NK-92 treated with Interleukin-12 subunit alpha and Interleukin-12 subunit beta, amount 100 ng/mL, for 24 hours (cell line): Measurements from ENCODE around the gene CD79B.

Source experiments
- DNase-seq: peaks from one replicate; lab custom pipeline; 2025; lab: John Stamatoyannopoulos, UW

Gene CD79B

GRCh38 chr17:63931981-63932561 is at the start of gene CD79B:
TSS of gene CD79B (minus strand) at chr17:63932331. CDS start at chr17:63932261, 70 bp downstream.
- DNase-seq: no peak

GRCh38 chr17:63978272-63979200 is 46.4 kb upstream of the CD79B start:
- no peak for DNase-seq

GRCh38 chr17:63976702-63977101 is 44.6 kb upstream of the CD79B start:
- no peak for DNase-seq

- DNase-seq: no peak
Observed at GRCh38 chr17:63975541-63976092, 43.5 kb upstream of the CD79B start.

GRCh38 chr17:63974594-63975192 is 42.6 kb upstream of the CD79B start:
- no peak for DNase-seq

- no peak for DNase-seq
Observed at GRCh38 chr17:63973930-63974593, 41.9 kb upstream of the CD79B start.

- no peak for DNase-seq
Observed at GRCh38 chr17:63973247-63973646, 41.1 kb upstream of the CD79B start.

- no peak for DNase-seq
Observed at GRCh38 chr17:63972796-63973195, 40.7 kb upstream of the CD79B start, which contains the start of gene SCN4A. TSS of gene SCN4A (minus strand) at chr17:63972918. CDS start at chr17:63972841, 77 bp downstream.

- no peak for DNase-seq
Observed at GRCh38 chr17:63969278-63969677, 37.1 kb upstream of the CD79B start.

- DNase-seq: no peak
Observed at GRCh38 chr17:63967953-63968352, 35.8 kb upstream of the CD79B start.

GRCh38 chr17:63966646-63967264 is 34.6 kb upstream of the CD79B start:
- DNase-seq: peak; percentile 34

GRCh38 chr17:63963123-63963522 is 31.0 kb upstream of the CD79B start:
- no peak for DNase-seq

- DNase-seq: no peak
Observed at GRCh38 chr17:63962298-63962744, 30.2 kb upstream of the CD79B start.

- no peak for DNase-seq
Observed at GRCh38 chr17:63961355-63962212, 29.5 kb upstream of the CD79B start.

- no peak for DNase-seq
Observed at GRCh38 chr17:63960430-63960829, 28.3 kb upstream of the CD79B start.

GRCh38 chr17:63960006-63960405 is 27.9 kb upstream of the CD79B start:
- no peak for DNase-seq

GRCh38 chr17:63956296-63956920 is 24.3 kb upstream of the CD79B start:
- DNase-seq: no peak

- DNase-seq: no peak
Observed at GRCh38 chr17:63955791-63956190, 23.7 kb upstream of the CD79B start.

GRCh38 chr17:63955232-63955631 is 23.1 kb upstream of the CD79B start:
- DNase-seq: no peak
